Endothelial cell of umbilical vein (primary cell): ENCODE measurements around the gene SPAG9.

Experiments used
- EZH2 ChIP-seq: IDR thresholded peaks from 2 replicates; pipeline ENCODE4 v1.6.1; 2012; ENCODE audit warnings: borderline replicate concordance, low read depth, mild to moderate bottlenecking, moderate library complexity, low read length, inconsistent platforms; ENCODE audit not compliant: severe bottlenecking
- MYC ChIP-seq: IDR thresholded peaks from one replicate; pipeline ENCODE4 v1.6.1; 2011; ENCODE audit warnings: mild to moderate bottlenecking, low read depth, low read length
- POLR2A ChIP-seq: IDR thresholded peaks from 2 replicates; pipeline ENCODE4 v1.6.1; 2012; ENCODE audit warnings: low read depth, mild to moderate bottlenecking, control low read depth, low read length
- TF ChIP-seq, protein P1 (sequence below), 2 donors: IDR thresholded peaks; 1 replicate in 1 of 2; 2 replicates in 1 of 2; pipeline ENCODE4 v1.5.1; 2011; ENCODE audit warnings: low read length in 2 of 2, mild to moderate bottlenecking in 2 of 2, moderate library complexity in 2 of 2, control low read depth in 1 of 2, inconsistent platforms in 1 of 2, low read depth in 1 of 2; ENCODE audit not compliant: insufficient read depth in 1 of 2; ENCODE audit errors: extremely low read depth in 1 of 2
- TF ChIP-seq, protein P2 (sequence below): IDR thresholded peaks from 2 replicates; pipeline ENCODE4 v1.6.1; 2011; ENCODE audit not compliant: insufficient read depth, insufficient read length

DNA sequence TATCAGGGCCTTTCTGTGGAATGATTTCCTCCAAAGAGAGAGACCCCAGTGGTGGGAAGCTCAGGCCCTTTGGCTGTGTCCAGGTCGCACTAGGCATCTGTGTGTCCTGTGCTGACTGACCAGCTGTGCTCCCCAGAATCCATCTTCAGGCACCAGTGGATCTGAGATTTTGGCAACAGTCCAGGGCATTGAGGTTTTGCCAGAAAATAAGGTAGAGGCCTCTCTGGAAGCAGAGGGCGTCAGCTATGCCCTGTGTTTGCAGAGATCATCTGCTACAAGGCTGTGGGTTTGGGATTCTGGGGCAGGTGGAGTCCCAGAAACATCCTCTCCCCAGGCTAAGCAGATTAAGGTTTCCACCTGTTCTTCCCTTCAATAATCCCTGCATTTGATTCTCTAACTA, 197.1 kb downstream of the SPAG9 start:
- TF ChIP-seq, protein P1, sequence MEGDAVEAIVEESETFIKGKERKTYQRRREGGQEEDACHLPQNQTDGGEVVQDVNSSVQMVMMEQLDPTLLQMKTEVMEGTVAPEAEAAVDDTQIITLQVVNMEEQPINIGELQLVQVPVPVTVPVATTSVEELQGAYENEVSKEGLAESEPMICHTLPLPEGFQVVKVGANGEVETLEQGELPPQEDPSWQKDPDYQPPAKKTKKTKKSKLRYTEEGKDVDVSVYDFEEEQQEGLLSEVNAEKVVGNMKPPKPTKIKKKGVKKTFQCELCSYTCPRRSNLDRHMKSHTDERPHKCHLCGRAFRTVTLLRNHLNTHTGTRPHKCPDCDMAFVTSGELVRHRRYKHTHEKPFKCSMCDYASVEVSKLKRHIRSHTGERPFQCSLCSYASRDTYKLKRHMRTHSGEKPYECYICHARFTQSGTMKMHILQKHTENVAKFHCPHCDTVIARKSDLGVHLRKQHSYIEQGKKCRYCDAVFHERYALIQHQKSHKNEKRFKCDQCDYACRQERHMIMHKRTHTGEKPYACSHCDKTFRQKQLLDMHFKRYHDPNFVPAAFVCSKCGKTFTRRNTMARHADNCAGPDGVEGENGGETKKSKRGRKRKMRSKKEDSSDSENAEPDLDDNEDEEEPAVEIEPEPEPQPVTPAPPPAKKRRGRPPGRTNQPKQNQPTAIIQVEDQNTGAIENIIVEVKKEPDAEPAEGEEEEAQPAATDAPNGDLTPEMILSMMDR (IDR thresholded peaks at IDR 0.05; ENCODE audit: extremely low read depth in 1 of 2, insufficient read depth in 1 of 2, low read depth in 1 of 2, low read length in 2 of 2) = no peak
- TF ChIP-seq POLR2A = no peak
- TF ChIP-seq MYC = no peak
- no peak for TF ChIP-seq EZH2
- TF ChIP-seq, protein P2, sequence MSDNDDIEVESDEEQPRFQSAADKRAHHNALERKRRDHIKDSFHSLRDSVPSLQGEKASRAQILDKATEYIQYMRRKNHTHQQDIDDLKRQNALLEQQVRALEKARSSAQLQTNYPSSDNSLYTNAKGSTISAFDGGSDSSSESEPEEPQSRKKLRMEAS = no peak
